ENCODE measurements around the gene POLA1.

GRCh38 chrX:24879679-24880078 is 186.0 kb downstream of the POLA1 start:
- TF ChIP-seq, protein P1, sequence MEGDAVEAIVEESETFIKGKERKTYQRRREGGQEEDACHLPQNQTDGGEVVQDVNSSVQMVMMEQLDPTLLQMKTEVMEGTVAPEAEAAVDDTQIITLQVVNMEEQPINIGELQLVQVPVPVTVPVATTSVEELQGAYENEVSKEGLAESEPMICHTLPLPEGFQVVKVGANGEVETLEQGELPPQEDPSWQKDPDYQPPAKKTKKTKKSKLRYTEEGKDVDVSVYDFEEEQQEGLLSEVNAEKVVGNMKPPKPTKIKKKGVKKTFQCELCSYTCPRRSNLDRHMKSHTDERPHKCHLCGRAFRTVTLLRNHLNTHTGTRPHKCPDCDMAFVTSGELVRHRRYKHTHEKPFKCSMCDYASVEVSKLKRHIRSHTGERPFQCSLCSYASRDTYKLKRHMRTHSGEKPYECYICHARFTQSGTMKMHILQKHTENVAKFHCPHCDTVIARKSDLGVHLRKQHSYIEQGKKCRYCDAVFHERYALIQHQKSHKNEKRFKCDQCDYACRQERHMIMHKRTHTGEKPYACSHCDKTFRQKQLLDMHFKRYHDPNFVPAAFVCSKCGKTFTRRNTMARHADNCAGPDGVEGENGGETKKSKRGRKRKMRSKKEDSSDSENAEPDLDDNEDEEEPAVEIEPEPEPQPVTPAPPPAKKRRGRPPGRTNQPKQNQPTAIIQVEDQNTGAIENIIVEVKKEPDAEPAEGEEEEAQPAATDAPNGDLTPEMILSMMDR (IDR thresholded peaks at IDR 0.05) = no peak
- TF ChIP-seq EP300 (IDR thresholded peaks at IDR 0.05) = no peak
- TF ChIP-seq POLR2A (IDR thresholded peaks at IDR 0.05) = no peak
